HepG2 (cell line): ENCODE data around the gene ALKBH2. TPM values are rescaled to one million over a fixed set of nuclear protein-coding genes. Genes with fewer than 3 reads are reported as not detected.

ENCODE experiments used
- ATAC-seq: fragments of 200-7000 bp; cut with Tn5 transposase; 3 replicates; pipeline ENCODE4 v1.9.1; 2020; ENCODE audit warnings: mild to moderate bottlenecking, moderate library complexity
- BruUV-seq: library from RNA; stranded (reverse); fragments of 400-500 nt; replicated peaks from 2 replicates; lab custom pipeline; 2021; lab: Mats Ljungman, UMichigan
- CTCF ChIA-PET: fragments of 300-600 bp; formaldehyde crosslinking; extraction: SDS; loops from one replicate; lab custom pipeline; 2021; ENCODE audit warnings: low total read pairs, inconsistent platforms, low intra/inter-chr PET ratio; lab: Yijun Ruan, JAX
- POLR2A ChIA-PET: fragments of 350-600 bp; sonication (Branson Sonifier 250); formaldehyde crosslinking; loops from one replicate; lab custom pipeline; 2020; ENCODE audit warnings: antibody characterized with exemption, inconsistent platforms; lab: Yijun Ruan, JAX
- DNase-seq: peaks from one replicate; pipeline ENCODE4 v3.0.0-alpha.2; 2015; ENCODE audit warnings: low spot score
- FAIRE-seq: peaks from 3 replicates; lab custom pipeline; 2011; peaks lifted over from hg19 to GRCh38; lab: Jason Lieb, UNC
- H2AFZ ChIP-seq: one replicate; pipeline ENCODE4 v1.6.1; 2011; ENCODE audit warnings: low read length, inconsistent platforms
- H3K27ac ChIP-seq: fragments of 300-600 bp; 3 replicates; pipeline ENCODE4 v1.8.0; 2011; ENCODE audit warnings: mixed run types, mild to moderate bottlenecking, mixed read lengths, low read length, inconsistent platforms; ENCODE audit not compliant: insufficient read depth; ENCODE audit errors: extremely low read length
- H3K27me3 ChIP-seq, 2 experiments: fragments of 200-600 bp in 1 of 2; 2 replicates in 1 of 2; 3 replicates in 1 of 2; pipeline versions ENCODE4 v1.6.0 to v1.8.0; 2011; ENCODE audit warnings: low read length in 2 of 2, mild to moderate bottlenecking in 2 of 2, moderate library complexity in 2 of 2, inconsistent platforms in 1 of 2; ENCODE audit not compliant: insufficient read depth in 2 of 2, control insufficient read depth in 1 of 2
- H3K36me3 ChIP-seq, 2 experiments: fragments of 200-600 bp in 1 of 2; replicated peaks in 1 of 2; 2 replicates in 1 of 2; 3 replicates in 1 of 2; pipeline versions ENCODE4 v1.5.1 to v1.8.0; 2011; ENCODE audit warnings: low read length in 2 of 2, inconsistent platforms in 1 of 2; ENCODE audit not compliant: insufficient read depth in 2 of 2, control insufficient read depth in 1 of 2
- H3K4me1 ChIP-seq: 2 replicates; pipeline ENCODE4 v1.5.1; 2012; ENCODE audit warnings: low read length, inconsistent platforms; ENCODE audit not compliant: insufficient read depth
- H3K4me2 ChIP-seq: 2 replicates; pipeline ENCODE4 v1.6.0; 2011; ENCODE audit warnings: low read depth, low read length, inconsistent platforms
- H3K4me3 ChIP-seq, 3 experiments: fragments of 200-600 bp in 1 of 3; sonication (generic), shearing (Covaris generic) in 1 of 3; replicated peaks in 1 of 3; 2 replicates each; pipeline ENCODE4 v1.5.1; 2011 to 2016; ENCODE audit warnings: low read length in 3 of 3, inconsistent platforms in 2 of 3, low read depth in 2 of 3, mild to moderate bottlenecking in 2 of 3, control low read depth in 1 of 3, mixed read lengths in 1 of 3; ENCODE audit not compliant: insufficient read depth in 1 of 3
- H3K79me2 ChIP-seq: one replicate; pipeline ENCODE4 v1.6.1; 2011; ENCODE audit warnings: low read length, inconsistent platforms; ENCODE audit not compliant: insufficient read depth
- H3K9ac ChIP-seq: 2 replicates; pipeline ENCODE4 v1.6.0; 2011; ENCODE audit warnings: mild to moderate bottlenecking, low read depth, low read length, inconsistent platforms; ENCODE audit not compliant: insufficient read depth
- H3K9me3 ChIP-seq: 2 replicates; pipeline ENCODE4 v1.5.1; 2012; ENCODE audit warnings: mild to moderate bottlenecking, low read length
- H4K20me1 ChIP-seq: 2 replicates; pipeline ENCODE4 v1.6.0; 2011; ENCODE audit warnings: inconsistent platforms, mild to moderate bottlenecking, low read length, moderate library complexity; ENCODE audit not compliant: insufficient read depth
- GFI1 ChIP-seq: sonication (generic); formaldehyde crosslinking; IDR thresholded peaks from 2 replicates; pipeline ENCODE4 v1.5.0; 2020; ENCODE audit warnings: missing genetic modification reagents, mild to moderate bottlenecking, borderline replicate concordance
- MXD4 ChIP-seq: IDR thresholded peaks from 2 replicates; pipeline ENCODE4 v1.6.1; 2016; ENCODE audit warnings: mild to moderate bottlenecking, missing biosample characterization, missing genetic modification reagents
- NR2F6 ChIP-seq, 2 experiments: IDR thresholded peaks; 2 replicates each; pipeline ENCODE4 v1.6.1; 2016; ENCODE audit warnings: antibody characterized with exemption in 1 of 2, mild to moderate bottlenecking in 1 of 2
- RORA ChIP-seq: sonication (generic); formaldehyde crosslinking; IDR thresholded peaks from 2 replicates; pipeline ENCODE4 v1.5.0; 2020; ENCODE audit warnings: mild to moderate bottlenecking, missing genetic modification reagents, moderate library complexity
- ZBTB34 ChIP-seq: sonication (generic); formaldehyde crosslinking; IDR thresholded peaks from 2 replicates; pipeline ENCODE4 v1.8.0; 2022; ENCODE audit warnings: mild to moderate bottlenecking, missing genetic modification reagents
- ZNF138 ChIP-seq: sonication (generic); formaldehyde crosslinking; IDR thresholded peaks from 2 replicates; pipeline ENCODE4 v1.5.0; 2020; ENCODE audit warnings: mild to moderate bottlenecking, low read depth, missing genetic modification reagents
- ZNF616 ChIP-seq: sonication (generic); formaldehyde crosslinking; IDR thresholded peaks from 2 replicates; pipeline ENCODE4 v1.5.0; 2020; ENCODE audit warnings: low read depth, mild to moderate bottlenecking, missing genetic modification reagents
- ZNF720 ChIP-seq: sonication (generic); formaldehyde crosslinking; IDR thresholded peaks from 2 replicates; pipeline ENCODE4 v1.4.0; 2020; ENCODE audit warnings: missing genetic modification reagents
- WGBS: methylation state at CpG from one replicate; pipeline ENCODE4 v1.1.6; 2017; ENCODE audit warnings: low lambda C conversion rate; 5-methylcytosine and 5-hydroxymethylcytosine counted together
- in situ Hi-C: cut with HindIII; loops from 2 replicates; pipeline ENCODE4 v1.10.0; 2017; ENCODE audit warnings: low pct_unique_long_range_greater_than_20kb; ENCODE audit not compliant: extremely low pct_ligation_motif_present
- intact Hi-C: fragments of 100-400 bp; cut with micrococcal nuclease; formaldehyde crosslinking; loops from one replicate; pipeline ENCODE4 v1.10.0; 2022; ENCODE audit not compliant: unreplicated experiment
- polyA plus RNA-seq, 8 experiments: library from polyadenylated mRNA; depleted of rRNA in 3 of 8; stranded (reverse) in 7 of 8; unstranded in 1 of 8; fragments of >200 nt; fragmentation: Illumina TruSeq in 4 of 8; extraction: Trizol in 4 of 8; gene quantifications; 2 replicates each; pipeline versions ENCODE4 v1.2.1 to v1.2.3, GENCODE V29; 2011 to 2016; ENCODE audit warnings: low read depth in 4 of 8, missing spikeins in 1 of 8, mixed read lengths in 1 of 8; ENCODE audit not compliant: insufficient read depth in 1 of 8
- total RNA-seq, 5 experiments: library from RNA; depleted of rRNA; stranded (reverse); fragments of >200 nt; fragmentation: Illumina TruSeq; extraction: Trizol; gene quantifications; 2 replicates each; pipeline ENCODE4 v1.2.3, GENCODE V29; 2016; ENCODE audit warnings: low read depth in 1 of 5

The ALKBH2 gene
- total and polyA plus RNA-seq, 2 of the 13 experiments (the other 11 are each of a cell fraction or from before 2014, with no cell fraction given): 21.0 to 40.5 TPM

DNA sequence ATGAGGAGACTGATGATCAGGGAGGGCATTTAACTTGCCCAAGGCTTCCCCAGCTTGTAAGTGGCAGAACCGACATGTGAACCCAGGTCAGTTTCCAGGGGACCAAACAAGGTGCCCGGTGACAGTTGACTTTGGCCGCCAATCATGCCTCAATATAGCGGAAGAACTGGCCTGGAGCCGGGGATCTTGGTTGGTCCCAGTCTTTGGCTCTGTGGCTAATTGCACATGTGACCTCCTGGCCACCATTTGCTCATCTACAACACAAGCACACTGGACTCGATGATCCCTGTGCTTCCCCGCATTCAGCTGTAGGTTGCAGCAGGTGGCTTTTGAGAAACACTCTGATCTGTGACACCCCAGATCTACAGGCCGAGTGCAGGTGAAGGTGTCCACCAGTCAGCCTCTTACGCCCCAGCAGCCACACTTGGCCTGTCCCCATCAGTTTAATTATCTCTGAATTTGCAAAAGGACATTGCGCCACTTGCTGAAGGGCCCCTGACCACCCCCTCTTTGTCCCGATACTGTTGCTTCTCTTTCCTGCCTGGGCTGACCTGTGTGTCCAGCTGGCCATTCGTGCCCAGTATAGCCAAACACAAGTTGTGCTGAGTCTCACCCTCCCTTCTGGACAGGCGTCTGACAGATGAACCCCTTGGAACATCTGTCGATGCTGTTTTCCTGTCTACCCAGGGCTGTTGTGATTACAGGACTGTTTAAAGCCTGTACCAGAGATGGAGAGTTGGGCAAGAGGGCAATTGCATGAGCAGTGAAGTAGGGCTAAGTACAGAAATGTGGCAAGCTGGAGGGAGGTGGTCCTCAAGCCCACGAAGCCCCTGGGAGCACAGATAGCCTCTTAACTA lies 37.3 kb upstream of the ALKBH2 start:
- no peak overlapping the region for H3K4me3 ChIP-seq
- no peak for FAIRE-seq
- WGBS: 87% methylated on average over 11 of the region's 15 CpGs

More for the DNA sequence above, 37.3 kb upstream of the ALKBH2 start:
- intact Hi-C loops: no loop called here
- no peaks in the 10 kb centered on the region for H3K4me1 ChIP-seq
- ATAC-seq (no peak), DNase-seq (no peak)
- no peaks in the 10 kb centered on the region for H4K20me1 ChIP-seq
- no TSS peak for BruUV-seq
- no peaks in the 10 kb centered on the region for H3K79me2 ChIP-seq
- no peaks in the 10 kb centered on the region for H3K9me3 ChIP-seq
- H3K36me3 ChIP-seq: 0 out of 5 replicates have a peak, but pooled peaks cover 0 to 1% of the 10 kb centered on the region in 2 experiments
- H2AFZ ChIP-seq: no peak overlapping the region
- TF ChIP-seq ZNF138 (CRISPR knock-in tag): no peak
- no peak for TF ChIP-seq ZBTB34
- no peak for TF ChIP-seq GFI1 (CRISPR knock-in tag)
- TF ChIP-seq MXD4 (CRISPR knock-in tag): no peak
- no peak for TF ChIP-seq ZNF616 (CRISPR knock-in tag)
- TF ChIP-seq RORA (CRISPR knock-in tag): no peak
- TF ChIP-seq NR2F6 (IDR thresholded peaks at IDR 0.05): no peak
- TF ChIP-seq NR2F6 (CRISPR knock-in tag; IDR thresholded peaks at IDR 0.05): no peak
- no peak for TF ChIP-seq ZNF720
- TF ChIP-seq, all 625 proteins: peak for 0
- CTCF ChIA-PET: no interaction called here
- H3K27me3 ChIP-seq: no peaks in the 10 kb centered on the region
- H3K9ac ChIP-seq: no peak overlapping the region
- no peak overlapping the region for H3K27ac ChIP-seq
- POLR2A ChIA-PET: no interaction called here
- no peak overlapping the region for H3K4me2 ChIP-seq
- in situ Hi-C loops: loop anchor here (10.0 kb wide), 2 partner anchors 114 to 254 kb away; no protein-coding TSS in a partner anchor
